PFSK-1 (cell line): ENCODE measurements around the gene WDR38.

ENCODE experiments used
- FOXP2 ChIP-seq: optimal IDR thresholded peaks from 2 replicates; pipeline ENCODE3; 2011; ENCODE audit warnings: borderline replicate concordance, control low read depth, inconsistent platforms; ENCODE audit not compliant: insufficient read depth; ENCODE audit errors: extremely low read length, extremely low read depth
- POLR2AphosphoS5 ChIP-seq: IDR thresholded peaks from 2 replicates; pipeline ENCODE4 v1.6.1; 2012; ENCODE audit warnings: low read depth, mild to moderate bottlenecking, control low read depth, low read length, moderate library complexity
- REST ChIP-seq, 2 experiments: IDR thresholded peaks; 2 replicates each; pipeline versions ENCODE4 v1.6.1 to v1.8.0; 2011 to 2012; ENCODE audit warnings: low read depth in 2 of 2, low read length in 2 of 2, control low read depth in 1 of 2, inconsistent platforms in 1 of 2, mild to moderate bottlenecking in 1 of 2, moderate library complexity in 1 of 2; ENCODE audit not compliant: insufficient read depth in 1 of 2
- SIN3A ChIP-seq: IDR thresholded peaks from 2 replicates; pipeline ENCODE4 v1.6.1; 2012; ENCODE audit warnings: mild to moderate bottlenecking, low read length, moderate library complexity, borderline replicate concordance; ENCODE audit not compliant: insufficient read depth
- TAF1 ChIP-seq: IDR thresholded peaks from 2 replicates; pipeline ENCODE4 v1.6.1; 2012; ENCODE audit warnings: low read length, control low read depth, borderline replicate concordance; ENCODE audit not compliant: insufficient read depth

The WDR38 gene

GRCh38 chr9:124852121-124852828 is 985 bp upstream of the WDR38 start:
- TF ChIP-seq REST (IDR thresholded peaks at IDR 0.05; ENCODE audit: insufficient read depth in 1 of 2, low read depth in 2 of 2, low read length in 2 of 2) (no peak), TAF1 (no peak), POLR2AphosphoS5 (no peak), FOXP2 (no peak), SIN3A (no peak)

GRCh38 chr9:124853605-124854143 is 414 bp downstream of the WDR38 start:
- TF ChIP-seq TAF1: no peak
- TF ChIP-seq FOXP2: no peak
- TF ChIP-seq POLR2AphosphoS5: no peak
- no peak for TF ChIP-seq REST (IDR thresholded peaks at IDR 0.05; ENCODE audit: insufficient read depth in 1 of 2, low read depth in 2 of 2, low read length in 2 of 2)
- TF ChIP-seq SIN3A: no peak

- TF ChIP-seq TAF1: no peak
- no peak for TF ChIP-seq POLR2AphosphoS5
- TF ChIP-seq REST (IDR thresholded peaks at IDR 0.05; ENCODE audit: insufficient read depth in 1 of 2, low read depth in 2 of 2, low read length in 2 of 2): no peak
- TF ChIP-seq SIN3A: no peak
- TF ChIP-seq FOXP2: no peak
Measured at GRCh38 chr9:124854161-124854560, 901 bp downstream of the WDR38 start.

- no peak for TF ChIP-seq SIN3A
- no peak for TF ChIP-seq POLR2AphosphoS5
- no peak for TF ChIP-seq FOXP2
- no peak for TF ChIP-seq REST (IDR thresholded peaks at IDR 0.05; ENCODE audit: insufficient read depth in 1 of 2, low read depth in 2 of 2, low read length in 2 of 2)
- no peak for TF ChIP-seq TAF1
Measured at GRCh38 chr9:124854822-124855221, 1.6 kb downstream of the WDR38 start.

GRCh38 chr9:124855566-124855943 is 2.3 kb downstream of the WDR38 start:
- TF ChIP-seq TAF1 (no peak), REST (IDR thresholded peaks at IDR 0.05; ENCODE audit: insufficient read depth in 1 of 2, low read depth in 2 of 2, low read length in 2 of 2) (no peak)
